ENCODE data around the gene CERS6. TPM values are rescaled to one million over a fixed set of nuclear protein-coding genes. Genes with fewer than 3 reads are reported as not detected.

Gene CERS6
- total and polyA plus RNA-seq, 2 experiments from 2014 or later, result 7.4 to 35.0 TPM

- no peak for TF ChIP-seq ZNF462 (CRISPR knock-in tag; IDR thresholded peaks at IDR 0.05)
Measured at GRCh38 chr2:168789776-168790175, 333.7 kb downstream of the CERS6 start (continued).

GRCh38 chr2:168790226-168790902 is 334.3 kb downstream of the CERS6 start:
- H3K27me3 Mint-ChIP-seq (ENCODE audit: insufficient read depth, low read depth, poor library complexity), result peaks cover 2% of the 10 kb centered on the region
- no peak for TF ChIP-seq CTCF (conservative IDR thresholded peaks at IDR 0.05; ENCODE audit: low read depth in 2 of 2)
- TF ChIP-seq EZH2 (IDR thresholded peaks at IDR 0.05; ENCODE audit: low read depth, unreplicated experiment), result no peak
- no peak for TF ChIP-seq ZNF462 (CRISPR knock-in tag; IDR thresholded peaks at IDR 0.05)
- TF ChIP-seq ETS1 (IDR thresholded peaks at IDR 0.05), result no peak
- TF ChIP-seq EZH2phosphoT487 (IDR thresholded peaks at IDR 0.05; ENCODE audit: unreplicated experiment), result no peak

More at GRCh38 chr2:168790226-168790902, 334.3 kb downstream of the CERS6 start:
- Histone ChIP-seq H3K4me3 (no peak overlapping the region), H3K79me2 (replicated peaks; ENCODE audit: insufficient read depth) (no peaks in the 10 kb centered on the region), H3K36me3 (ENCODE audit: insufficient read depth) (no peaks in the 10 kb centered on the region), H3K27me3 (ENCODE audit: insufficient read depth) (no peaks in the 10 kb centered on the region), H3K4me2 (no peak overlapping the region), H3F3A (replicated peaks; ENCODE audit: low read depth) (no peaks in the 10 kb centered on the region), H3K4me1 (ENCODE audit: insufficient read depth) (no peaks in the 10 kb centered on the region), H4K20me1 (replicated peaks; ENCODE audit: insufficient read depth) (no peaks in the 10 kb centered on the region), H3K27ac (ENCODE audit: low read depth) (no peak overlapping the region), H2AFZ (no peak overlapping the region), H3K9me2 (ENCODE audit: insufficient read depth) (peaks cover 10% of the 10 kb centered on the region)
- Mint-ChIP-seq H3K9me3 (no peaks in the 10 kb centered on the region; the same call in 1 of the 3 replicates), H3K4me3 (no peak overlapping the region), H3K36me3 (ENCODE audit: low read depth) (no peaks in the 10 kb centered on the region), H3K4me1 (peaks cover 3% of the 10 kb centered on the region; the same call in 2 of the 3 replicates), H3K27ac (no peak overlapping the region)
- ATAC-seq (no peak), DNase-seq (ENCODE audit: low spot score) (no peak)
